Osteoblast (primary cell): Measurements from ENCODE around the gene TMC5. TPM values are rescaled to one million over a fixed set of nuclear protein-coding genes. Genes with fewer than 3 reads are reported as not detected.

Source experiments
- DNase-seq: peaks from one replicate; pipeline ENCODE4 v3.0.0; 2011; ENCODE audit warnings: low spot score, mixed read lengths; ENCODE audit not compliant: insufficient read length; ENCODE audit errors: missing footprints
- H2AFZ ChIP-seq: 2 replicates; pipeline ENCODE4 v1.6.0; 2011; ENCODE audit warnings: mild to moderate bottlenecking, low read length
- H3K27ac ChIP-seq: 2 replicates; pipeline ENCODE4 v1.5.1; 2011; ENCODE audit warnings: mild to moderate bottlenecking, low read depth, low read length, moderate library complexity
- H3K27me3 ChIP-seq: 2 replicates; pipeline ENCODE4 v1.6.0; 2012; ENCODE audit warnings: mild to moderate bottlenecking, control low read depth, inconsistent platforms, low read length, moderate library complexity; ENCODE audit not compliant: insufficient read depth
- H3K36me3 ChIP-seq: 2 replicates; pipeline ENCODE4 v1.5.1; 2011; ENCODE audit warnings: mild to moderate bottlenecking, low read length, control low read depth, moderate library complexity; ENCODE audit not compliant: insufficient read depth
- H3K4me1 ChIP-seq: 2 replicates; pipeline ENCODE4 v1.5.1; 2011; ENCODE audit warnings: mild to moderate bottlenecking, low read length, control low read depth, moderate library complexity; ENCODE audit not compliant: insufficient read depth
- H3K4me2 ChIP-seq: 2 replicates; pipeline ENCODE4 v1.6.0; 2011; ENCODE audit warnings: mild to moderate bottlenecking, low read length; ENCODE audit not compliant: insufficient read depth
- H3K4me3 ChIP-seq: fragments of 200-600 bp; sonication (generic); 3 replicates; pipeline ENCODE4 v1.5.1; 2012; ENCODE audit warnings: mild to moderate bottlenecking, low read length, inconsistent platforms; ENCODE audit not compliant: insufficient read depth
- H3K79me2 ChIP-seq: 2 replicates; pipeline ENCODE4 v1.6.0; 2012; ENCODE audit warnings: mild to moderate bottlenecking, low read length, control low read depth, inconsistent platforms; ENCODE audit not compliant: insufficient read depth
- H3K9me3 ChIP-seq: 2 replicates; pipeline ENCODE4 v1.5.1; 2011; ENCODE audit warnings: low read depth, low read length, control low read depth
- H4K20me1 ChIP-seq: 2 replicates; pipeline ENCODE4 v1.6.0; 2012; ENCODE audit warnings: mild to moderate bottlenecking, low read length, control low read depth; ENCODE audit not compliant: insufficient read depth
- CTCF ChIP-seq: IDR thresholded peaks from 2 replicates; pipeline ENCODE4 v1.5.1; 2011; ENCODE audit warnings: mild to moderate bottlenecking, low read depth, low read length, moderate library complexity; ENCODE audit errors: extremely low read depth
- total RNA-seq: library from RNA; depleted of rRNA; stranded (reverse); fragments of >200 nt; gene quantifications from 2 replicates; pipeline ENCODE4 v1.2.3, GENCODE V29; 2012

The TMC5 gene
- total RNA-seq, 1 donor = under 0.01 TPM

- no peaks in the 10 kb centered on the region for H3K27me3 ChIP-seq
- H3K9me3 ChIP-seq = no peaks in the 10 kb centered on the region
- H3K4me1 ChIP-seq = no peaks in the 10 kb centered on the region
- H3K36me3 ChIP-seq = no peaks in the 10 kb centered on the region
- no peak for TF ChIP-seq CTCF
- H3K27ac ChIP-seq = no peak overlapping the region
- H3K4me3 ChIP-seq = no peak overlapping the region
- H4K20me1 ChIP-seq = no peaks in the 10 kb centered on the region
- no peak overlapping the region for H2AFZ ChIP-seq
- H3K4me2 ChIP-seq = no peak overlapping the region
- DNase-seq = no peak
- H3K79me2 ChIP-seq = no peaks in the 10 kb centered on the region
Measured at GRCh38 chr16:19458722-19459379, 41.2 kb downstream of the TMC5 start.

- H3K4me3 ChIP-seq = no peak overlapping the region
- no peaks in the 10 kb centered on the region for H3K9me3 ChIP-seq
- no peaks in the 10 kb centered on the region for H3K36me3 ChIP-seq
- no peaks in the 10 kb centered on the region for H3K79me2 ChIP-seq
- H2AFZ ChIP-seq = no peak overlapping the region
- no peaks in the 10 kb centered on the region for H3K27me3 ChIP-seq
- no peak for DNase-seq
- H3K4me2 ChIP-seq = no peak overlapping the region
- no peak for TF ChIP-seq CTCF
- no peak overlapping the region for H3K27ac ChIP-seq
- no peaks in the 10 kb centered on the region for H4K20me1 ChIP-seq
- H3K4me1 ChIP-seq = no peaks in the 10 kb centered on the region
Measured at GRCh38 chr16:19460397-19460796, 42.7 kb downstream of the TMC5 start.

GRCh38 chr16:19463468-19464315 lies 46.0 kb downstream of the TMC5 start:
- H3K27me3 ChIP-seq = no peaks in the 10 kb centered on the region
- H3K27ac ChIP-seq = no peak overlapping the region
- no peaks in the 10 kb centered on the region for H3K4me1 ChIP-seq
- H3K4me3 ChIP-seq = no peak overlapping the region
- H4K20me1 ChIP-seq = no peaks in the 10 kb centered on the region
- no peak overlapping the region for H2AFZ ChIP-seq
- no peak overlapping the region for H3K4me2 ChIP-seq
- no peak for TF ChIP-seq CTCF
- no peaks in the 10 kb centered on the region for H3K36me3 ChIP-seq
- no peaks in the 10 kb centered on the region for H3K79me2 ChIP-seq
- no peaks in the 10 kb centered on the region for H3K9me3 ChIP-seq
- DNase-seq = no peak

GRCh38 chr16:19468300-19468699 lies 50.6 kb downstream of the TMC5 start:
- no peak for DNase-seq
- no peaks in the 10 kb centered on the region for H3K4me1 ChIP-seq
- no peaks in the 10 kb centered on the region for H4K20me1 ChIP-seq
- H3K27ac ChIP-seq = no peak overlapping the region
- no peaks in the 10 kb centered on the region for H3K27me3 ChIP-seq
- no peaks in the 10 kb centered on the region for H3K79me2 ChIP-seq
- no peak overlapping the region for H3K4me3 ChIP-seq
- H3K9me3 ChIP-seq = no peaks in the 10 kb centered on the region
- H3K4me2 ChIP-seq = no peak overlapping the region
- H2AFZ ChIP-seq = no peak overlapping the region
- TF ChIP-seq CTCF = no peak
- no peaks in the 10 kb centered on the region for H3K36me3 ChIP-seq
